ENCODE measurements around the gene STK40.

Gene STK40

GRCh38 chr1:36309397-36309796, 76.3 kb downstream of the STK40 start:
- no peak for DNase-seq (ENCODE audit: low read depth)

- DNase-seq (ENCODE audit: low read depth) = no peak
These were observed 78.0 kb downstream of the STK40 start for GRCh38 chr1:36307601-36308330.

- peak; percentile 61 for DNase-seq (ENCODE audit: low read depth)
These were observed 78.7 kb downstream of the STK40 start for GRCh38 chr1:36306902-36307456.

- no peak for DNase-seq (ENCODE audit: low read depth)
These were observed 79.4 kb downstream of the STK40 start, which contains the start of gene SH3D21 for GRCh38 chr1:36306210-36306901. SH3D21 (plus strand) TSS chr1:36306368; CDS start chr1:36306421, 53 bp downstream.

- no peak for DNase-seq (ENCODE audit: low read depth)
These were observed 79.9 kb downstream of the STK40 start for GRCh38 chr1:36305915-36306209.

- no peak for DNase-seq (ENCODE audit: low read depth)
These were observed 80.5 kb downstream of the STK40 start for GRCh38 chr1:36304970-36305914.

GRCh38 chr1:36304521-36304920, 81.2 kb downstream of the STK40 start:
- no peak for DNase-seq (ENCODE audit: low read depth)

- DNase-seq (ENCODE audit: low read depth) = no peak
These were observed 81.9 kb downstream of the STK40 start for GRCh38 chr1:36303650-36304360.

- no peak for DNase-seq (ENCODE audit: low read depth)
These were observed 82.5 kb downstream of the STK40 start for GRCh38 chr1:36303244-36303643.

- no peak for DNase-seq (ENCODE audit: low read depth)
These were observed 84.5 kb downstream of the STK40 start for GRCh38 chr1:36301220-36301619.

GRCh38 chr1:36300526-36300925, 85.2 kb downstream of the STK40 start:
- DNase-seq (ENCODE audit: low read depth) = no peak

- DNase-seq (ENCODE audit: low read depth) = no peak
These were observed 87.1 kb downstream of the STK40 start for GRCh38 chr1:36298640-36299039.

- no peak for DNase-seq (ENCODE audit: low read depth)
These were observed 88.7 kb downstream of the STK40 start for GRCh38 chr1:36297062-36297461.

GRCh38 chr1:36295390-36295789, 90.3 kb downstream of the STK40 start:
- no peak for DNase-seq (ENCODE audit: low read depth)

Data from GM04503 (cell line).